Right lung (tissue), 5 donors: ENCODE results near the gene WFIKKN1. TPM values are rescaled to one million over a fixed set of nuclear protein-coding genes. Genes with fewer than 3 reads are reported as not detected.
"Not testable (repeated sequence)": the region's sequence is repeated elsewhere in the genome, so short reads cannot be mapped to it uniquely, and the experiment has no call there.

ENCODE experiments used
- DNase-seq, 2 donors: peaks; one replicate each; pipeline ENCODE4 v3.0.0-alpha.2; 2013
- polyA plus RNA-seq, 5 donors: library from polyadenylated mRNA; unstranded; fragments of 120-200 nt; gene quantifications; one replicate each; pipeline versions ENCODE4 v1.2.1 to v1.2.3, GENCODE V29; 2013; ENCODE audit warnings: inconsistent platforms in 1 of 5, low replicate concordance in 1 of 5; ENCODE audit not compliant: insufficient read length in 5 of 5, insufficient read depth in 1 of 5

The WFIKKN1 gene
- polyA plus RNA-seq, 5 donors: 0.20 to 1.2 (median 0.36) TPM

DNA sequence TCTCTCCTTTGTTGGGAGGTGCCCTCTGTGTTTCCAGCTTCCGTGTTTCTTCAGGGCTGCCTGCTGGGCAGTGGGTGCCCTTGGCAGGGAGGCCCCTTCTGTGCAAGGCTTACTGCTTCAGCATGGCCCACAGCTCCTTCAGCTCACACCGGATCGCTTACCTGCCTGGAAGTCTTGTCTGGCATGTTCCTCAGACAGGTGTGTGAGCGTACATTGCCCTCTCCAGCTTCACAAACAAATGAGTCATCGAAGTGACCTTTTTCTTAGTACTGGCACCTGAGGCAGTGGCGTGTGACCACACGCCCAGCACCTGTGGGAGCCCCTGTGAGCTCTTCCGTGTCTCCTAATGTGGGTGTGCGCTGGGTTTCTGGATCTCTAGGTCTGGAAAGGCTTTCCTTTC lies 37.4 kb upstream of the WFIKKN1 start:
- DNase-seq: no peak

DNA sequence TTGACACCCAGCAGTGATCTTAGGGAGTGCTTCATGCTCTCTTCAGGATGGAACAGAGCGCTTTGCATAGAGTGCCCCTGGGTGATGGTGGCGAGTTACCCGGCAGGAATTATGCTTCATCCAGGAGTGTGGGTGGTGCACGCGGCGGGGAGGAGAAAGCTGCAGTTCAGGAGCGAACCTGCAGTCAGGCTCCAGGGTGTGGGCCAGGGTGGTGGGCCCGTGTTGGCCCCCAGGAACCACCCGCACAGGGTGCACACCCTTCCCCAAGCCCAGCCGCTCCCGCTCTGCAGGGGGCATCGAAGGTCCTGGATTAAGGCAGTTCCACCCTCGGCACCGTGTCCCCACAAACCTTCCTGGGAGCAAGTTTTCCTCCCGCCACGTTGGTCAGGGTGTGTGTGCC lies 37.0 kb upstream of the WFIKKN1 start:
- no peak for DNase-seq

DNA sequence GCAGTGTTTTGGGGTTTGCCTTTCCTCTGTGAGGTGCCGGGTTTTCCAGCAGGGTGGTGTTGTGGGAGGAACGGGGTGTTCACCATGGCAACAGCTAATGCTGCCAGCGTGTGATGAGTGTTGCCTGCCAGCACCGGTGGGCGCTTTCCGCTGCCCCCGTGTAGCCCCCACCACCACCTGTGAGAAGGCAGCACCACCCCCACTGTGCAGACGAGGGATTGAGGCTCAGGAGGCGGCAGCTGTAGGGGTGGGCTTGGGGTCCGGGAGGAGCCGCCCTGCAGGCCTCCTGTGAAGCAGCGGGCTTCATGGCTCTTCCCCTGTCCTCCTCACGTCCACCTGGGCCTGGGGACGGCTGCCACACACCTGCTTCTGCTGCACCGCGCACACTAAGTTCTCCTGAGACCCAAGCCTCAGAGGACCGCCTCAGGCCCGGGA lies 35.7 kb upstream of the WFIKKN1 start:
- no peak for DNase-seq

DNA sequence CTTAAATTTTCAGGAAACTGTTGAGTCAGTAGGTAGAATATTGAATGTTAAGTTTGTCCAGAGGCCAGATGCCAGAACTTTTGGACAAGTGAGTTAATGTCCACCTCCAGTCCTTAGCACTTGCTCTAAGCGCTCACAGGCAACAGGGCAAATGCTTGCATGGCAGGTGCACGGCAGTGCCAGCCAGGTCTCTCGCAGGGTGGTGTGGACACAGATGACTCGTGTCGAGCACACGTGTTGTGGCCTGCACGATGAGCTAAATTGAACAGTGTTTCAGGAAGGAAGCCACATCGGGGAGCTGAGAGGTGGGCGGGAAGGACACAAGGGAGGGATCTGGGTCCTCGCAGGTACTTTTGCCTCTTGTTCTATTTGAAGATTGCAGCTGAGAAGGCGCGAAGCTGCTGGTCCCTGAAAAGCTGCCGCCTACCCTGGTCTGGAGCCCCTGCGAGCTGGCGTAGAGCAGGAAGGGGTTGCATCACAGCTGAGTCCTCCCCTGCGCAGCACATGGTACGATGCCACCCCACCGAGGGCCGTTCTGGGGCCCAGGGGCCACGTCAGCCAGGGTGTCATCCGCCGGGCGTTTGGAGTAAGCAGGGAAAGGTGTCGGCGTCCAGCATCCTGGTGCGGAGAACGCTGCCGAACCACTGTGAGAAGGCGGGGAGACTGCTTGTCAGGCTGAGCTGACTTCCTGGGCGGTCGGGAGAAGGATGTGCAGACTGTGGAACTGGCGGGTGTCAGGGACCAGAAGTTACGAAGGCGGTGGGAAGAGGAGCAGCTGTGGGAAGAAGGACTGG lies 34.6 kb upstream of the WFIKKN1 start:
- no peak for DNase-seq

DNA sequence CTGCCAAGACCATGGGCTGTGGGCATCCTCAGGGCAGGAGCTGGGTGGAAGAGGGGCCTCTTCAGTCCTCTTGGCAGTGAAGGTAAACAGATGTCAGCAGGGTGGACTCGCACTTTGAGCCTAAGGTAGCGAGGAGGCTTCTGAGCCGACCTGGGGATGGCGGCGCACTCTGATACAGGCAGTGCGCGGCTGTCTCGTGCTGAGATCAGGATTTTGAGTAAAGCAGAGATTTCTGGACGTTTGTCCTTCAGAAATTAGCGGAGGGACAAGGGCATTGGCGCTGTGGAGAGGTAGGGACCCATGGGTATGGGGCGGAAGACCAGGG lies 34.1 kb upstream of the WFIKKN1 start:
- DNase-seq: no peak

DNA sequence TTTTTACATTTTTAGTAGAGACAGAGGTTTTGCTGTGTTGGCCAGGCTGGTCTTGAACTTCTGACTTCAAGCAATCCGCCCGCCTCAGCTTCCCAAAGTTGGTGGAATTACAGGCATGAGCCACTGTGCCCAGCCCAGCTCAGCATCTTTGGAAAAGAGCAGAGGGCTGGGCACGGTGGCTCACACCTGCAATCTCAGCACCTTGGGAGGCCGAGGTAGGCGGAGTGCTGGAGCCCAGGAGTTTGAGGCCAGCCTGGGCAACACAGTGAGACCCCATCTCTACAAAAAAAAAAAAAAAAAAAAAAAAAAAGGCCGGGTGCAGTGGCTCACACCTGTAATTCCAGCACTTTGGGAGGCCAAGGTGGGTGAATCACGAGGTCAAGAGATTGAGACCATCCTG lies 33.1 kb upstream of the WFIKKN1 start:
- DNase-seq: not testable (repeated sequence)

DNA sequence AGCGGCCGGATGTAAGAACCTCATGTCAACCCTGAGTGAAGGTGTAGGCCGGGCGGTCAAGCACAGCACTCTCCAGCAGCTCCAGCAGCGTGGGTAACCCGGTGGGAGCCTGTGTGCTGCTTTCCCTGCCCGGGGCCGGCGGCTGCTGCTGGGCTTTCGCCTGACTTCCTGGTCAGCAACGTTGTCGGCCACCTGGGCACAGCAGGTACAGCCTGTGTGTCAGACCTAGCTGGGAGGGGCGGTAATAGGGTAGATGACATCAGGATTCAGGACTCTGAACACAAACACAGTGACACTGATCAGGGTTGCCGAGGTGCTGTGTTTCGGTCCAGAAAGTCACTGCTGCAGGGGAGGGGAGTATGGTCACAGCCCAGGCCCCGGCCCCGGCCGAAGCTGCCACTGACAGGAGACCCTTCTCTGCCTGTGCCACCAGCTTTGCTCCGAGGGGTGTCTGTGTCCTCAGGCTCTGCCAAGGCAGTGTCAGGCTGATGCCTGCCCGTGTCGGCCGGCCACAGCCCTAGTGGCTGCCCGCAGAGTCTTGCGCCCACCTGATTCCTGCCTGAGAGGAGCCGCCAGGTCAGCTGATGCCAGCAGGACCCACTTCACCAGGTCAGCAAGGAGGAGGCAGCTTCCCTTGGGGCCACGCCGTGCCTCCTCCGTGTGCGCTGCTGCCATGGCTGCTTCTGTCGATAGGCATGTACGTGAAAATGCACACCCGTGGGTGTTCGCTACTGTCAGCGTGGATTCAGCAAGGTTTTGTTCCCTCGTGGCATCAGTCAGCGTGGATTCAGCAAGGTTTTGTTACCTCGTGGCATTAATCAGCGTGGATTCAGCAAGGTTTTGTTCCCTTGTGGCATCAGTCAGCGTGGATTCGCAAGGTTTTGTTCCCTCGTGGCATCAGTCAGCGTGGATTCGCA lies 31.7 kb upstream of the WFIKKN1 start:
- no peak for DNase-seq

DNA sequence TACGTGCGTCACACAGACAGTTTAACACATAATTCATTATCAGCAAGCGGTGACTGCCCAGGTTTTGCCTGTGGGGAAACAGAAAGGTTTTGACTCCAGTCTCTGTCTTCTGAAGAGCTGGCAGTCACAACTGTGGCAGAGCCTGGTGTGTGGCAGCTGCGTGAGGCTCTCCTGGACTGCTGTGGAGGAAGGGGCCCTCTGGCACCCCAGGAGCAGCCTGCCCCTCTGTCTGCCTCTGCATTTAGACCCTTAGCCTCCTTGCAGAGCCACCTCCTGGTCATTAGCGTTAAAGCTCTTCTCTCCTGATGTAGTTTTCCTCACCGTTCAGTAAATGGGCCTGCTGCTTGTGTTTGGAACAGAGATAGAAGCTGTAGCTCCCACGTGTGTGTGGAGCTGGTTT lies 30.0 kb upstream of the WFIKKN1 start:
- no peak for DNase-seq

DNA sequence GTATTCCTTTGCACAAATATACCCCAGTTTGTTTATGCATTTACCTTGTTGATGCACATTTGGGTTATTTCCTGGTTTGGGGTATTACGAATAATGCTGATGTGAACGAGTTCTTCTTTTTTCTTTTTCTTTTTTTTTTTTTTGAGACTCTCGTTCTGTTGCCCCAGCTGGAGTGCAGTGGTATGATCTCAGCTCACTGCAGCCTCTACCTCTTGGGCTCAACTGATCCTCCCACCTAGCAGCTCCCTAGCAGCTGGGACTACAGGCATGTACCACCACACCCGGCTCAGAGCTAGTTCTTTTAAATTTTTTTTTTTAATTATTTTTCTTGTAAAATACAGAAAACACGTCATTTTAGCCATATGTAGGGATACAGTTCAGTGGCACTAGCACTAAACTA lies 26.9 kb upstream of the WFIKKN1 start:
- DNase-seq: no peak

DNA sequence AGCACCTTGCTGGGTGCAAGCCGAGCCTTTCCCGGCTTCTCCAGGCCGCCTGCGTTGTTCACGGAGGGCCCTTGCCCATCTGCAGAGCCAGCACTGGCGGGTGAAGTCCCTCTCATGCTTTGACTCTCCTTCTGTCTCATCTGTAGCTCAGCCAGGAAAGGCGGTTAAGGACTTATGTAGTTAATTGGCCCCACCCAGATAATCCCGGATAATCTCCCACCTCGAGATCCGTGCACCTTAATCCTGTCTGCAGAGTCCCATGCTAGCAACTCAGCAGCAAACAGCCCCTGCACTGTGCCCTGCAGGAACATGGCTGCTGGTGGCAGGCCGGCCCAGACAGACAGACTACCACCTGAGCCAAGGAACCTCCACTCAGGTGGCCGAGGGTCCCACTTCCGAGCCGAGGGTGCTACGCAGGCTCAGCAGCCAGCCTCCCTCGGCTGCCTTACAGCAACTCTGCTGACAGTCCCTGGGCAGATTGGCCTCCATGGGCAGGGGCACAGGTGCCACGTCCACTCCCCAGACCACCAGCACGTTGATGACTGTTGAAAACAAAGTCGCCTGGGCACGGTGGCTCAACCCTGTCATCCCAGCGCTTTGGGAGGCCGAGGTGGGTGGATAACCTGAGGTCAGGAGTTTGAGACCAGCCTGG lies 24.0 kb upstream of the WFIKKN1 start:
- DNase-seq: no peak

DNA sequence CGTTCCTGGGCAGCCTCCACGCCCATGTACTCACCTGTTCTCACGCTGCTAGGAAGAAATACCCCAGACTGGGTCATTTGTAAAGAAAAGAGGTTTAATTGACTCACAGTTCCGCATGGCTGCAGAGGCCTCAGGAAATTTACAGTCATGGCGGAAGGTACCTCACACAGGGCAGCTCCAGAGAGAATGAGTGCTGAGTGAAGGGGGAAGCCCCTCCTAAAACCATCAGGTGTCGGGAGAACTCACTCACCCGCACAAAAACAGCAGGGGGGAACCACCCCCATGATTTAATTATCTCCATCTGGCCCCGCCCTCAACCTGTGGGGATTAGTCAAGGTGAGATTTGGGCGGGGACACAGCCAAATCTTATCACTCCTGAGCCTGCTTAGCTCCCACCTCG lies 22.8 kb upstream of the WFIKKN1 start:
- DNase-seq: no peak

DNA sequence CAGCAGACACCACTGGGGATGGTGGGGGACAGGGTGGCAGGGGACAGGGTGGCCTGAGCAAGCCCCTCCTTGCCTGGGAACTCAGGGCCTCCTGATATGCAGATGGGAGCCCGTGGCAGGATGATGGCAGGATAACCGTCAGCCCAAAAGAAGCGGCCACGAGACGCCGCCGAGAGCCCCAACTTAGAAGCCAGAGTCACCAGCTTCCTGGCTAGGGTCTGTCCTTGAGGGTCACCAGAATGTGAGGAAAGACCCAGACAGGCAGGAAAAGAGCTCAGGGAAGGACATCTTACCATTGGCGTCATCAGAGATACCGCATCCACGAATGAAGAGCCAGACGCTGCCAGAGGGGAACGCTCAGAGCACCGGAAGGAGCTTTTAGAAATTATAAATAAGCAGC lies 21.5 kb upstream of the WFIKKN1 start:
- no peak for DNase-seq

DNA sequence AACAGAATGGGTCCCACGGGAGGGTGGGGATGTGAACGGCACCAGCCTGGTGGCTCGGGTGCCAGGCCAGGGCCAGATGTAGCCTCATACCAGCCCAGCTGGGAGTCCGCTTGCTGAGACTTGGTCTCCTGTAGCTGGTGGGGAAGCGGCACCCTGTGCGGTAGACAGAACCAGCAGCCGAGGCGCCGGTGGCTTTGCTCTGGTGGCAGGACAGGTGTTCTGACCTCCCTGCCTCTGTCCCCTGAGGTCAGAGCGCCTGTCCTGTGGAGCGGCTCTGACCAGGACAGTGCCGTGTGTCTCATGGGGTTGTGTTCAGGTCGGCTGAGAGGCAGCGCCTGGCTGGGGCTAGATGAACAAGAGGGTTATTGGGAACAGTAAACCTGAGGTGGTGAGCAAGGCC lies 20.8 kb upstream of the WFIKKN1 start:
- no peak for DNase-seq

DNA sequence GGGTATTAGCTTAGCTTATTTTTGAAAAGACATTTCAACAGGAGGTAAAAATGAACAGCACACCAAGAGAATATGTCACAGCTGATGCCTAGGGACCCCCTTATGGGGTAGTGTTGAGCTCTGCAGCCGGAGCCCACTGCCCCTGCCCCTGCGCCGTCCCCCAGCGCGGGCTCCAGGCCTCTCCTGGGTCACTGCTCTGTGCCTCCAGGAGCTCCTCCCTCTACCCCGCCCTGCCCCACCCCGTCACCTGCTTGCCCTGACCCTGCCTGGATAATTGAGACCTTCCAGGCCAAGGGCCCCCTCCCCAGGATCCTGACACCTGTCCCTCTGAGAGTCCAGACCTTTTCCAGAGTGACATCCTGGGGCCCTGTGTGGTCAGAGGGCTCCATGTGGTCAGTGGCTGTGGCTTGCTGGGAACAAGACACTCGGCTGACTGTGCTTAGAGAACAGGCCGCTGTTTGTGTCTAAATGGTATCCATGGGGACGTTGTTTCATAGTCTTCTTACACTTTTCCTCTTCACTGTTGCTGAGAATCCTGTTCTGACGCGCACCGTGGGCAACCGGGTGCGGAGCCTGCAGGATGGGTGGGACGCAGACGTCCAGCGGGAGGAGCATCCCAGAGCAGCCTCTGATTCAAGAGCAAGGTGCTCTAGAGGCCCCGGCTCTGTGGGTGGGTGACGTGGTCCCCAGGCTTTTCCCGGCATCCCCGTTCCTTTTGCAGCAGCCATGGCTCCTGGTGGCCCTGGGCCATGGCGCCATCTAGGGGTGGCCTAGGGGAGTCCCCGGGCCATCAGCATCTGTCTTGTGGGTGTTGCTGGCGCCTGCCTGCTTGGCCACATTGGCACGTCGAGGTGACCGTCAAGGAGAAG lies 20.0 kb upstream of the WFIKKN1 start:
- no peak for DNase-seq

DNA sequence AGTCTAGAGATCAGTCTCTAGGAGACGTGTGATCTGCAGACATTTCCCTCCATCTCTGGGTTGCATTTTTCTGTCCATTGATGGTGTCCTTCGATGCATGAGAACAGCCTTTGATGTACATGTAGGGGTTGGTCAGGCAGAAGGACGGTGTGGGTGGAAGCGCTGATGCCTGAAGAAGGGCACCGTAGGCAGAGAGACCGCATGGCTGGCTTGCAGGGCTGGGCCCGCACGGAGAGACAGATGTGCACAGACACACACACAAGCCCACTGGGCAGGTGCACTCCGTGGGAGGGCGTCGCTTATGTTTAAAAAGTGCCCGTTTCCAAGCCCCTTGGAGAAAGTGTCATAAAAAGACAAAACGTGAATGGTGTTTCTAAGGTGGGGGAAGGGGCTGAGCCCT lies 15.7 kb upstream of the WFIKKN1 start:
- DNase-seq: no peak

DNA sequence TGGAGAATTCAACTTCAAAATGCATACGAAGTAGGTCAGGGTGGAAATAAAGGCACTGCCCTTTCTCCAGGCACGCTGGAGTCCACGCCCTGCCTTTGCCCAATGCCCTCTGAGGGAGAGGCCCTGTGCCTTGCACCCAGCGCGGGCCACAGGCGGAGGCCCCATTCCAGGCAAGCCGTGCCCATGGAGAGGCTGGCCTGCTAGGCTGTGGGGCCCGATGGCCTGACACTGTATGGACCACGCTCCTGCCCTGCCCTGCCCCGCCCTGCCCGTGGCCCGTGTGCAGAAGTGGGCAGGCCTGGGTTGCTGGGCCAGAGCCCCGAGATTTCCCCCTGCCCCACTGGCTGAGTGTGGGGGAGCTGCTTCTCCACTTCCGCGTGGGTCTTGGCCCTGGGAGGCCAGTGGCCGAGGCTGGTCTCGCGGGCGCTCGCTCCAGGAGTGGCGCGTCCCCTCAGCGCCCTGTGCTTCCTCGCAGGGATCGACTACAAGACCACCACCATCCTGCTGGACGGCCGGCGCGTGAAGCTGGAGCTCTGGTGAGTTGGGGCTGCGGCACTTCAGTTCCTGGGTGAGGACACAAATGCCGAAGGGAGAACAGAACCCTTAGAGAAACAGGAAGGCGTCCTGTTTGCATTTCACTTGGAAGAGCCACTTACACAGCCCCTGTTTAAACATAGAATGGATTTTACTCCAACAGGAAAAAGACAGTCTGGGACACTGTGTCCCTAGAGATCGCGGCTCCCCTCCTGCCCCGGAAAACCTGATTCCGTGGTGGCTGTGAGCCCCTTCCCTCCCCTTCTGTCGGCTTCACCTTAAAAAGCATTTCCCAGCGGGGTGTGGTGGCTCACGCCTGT lies 13.8 kb upstream of the WFIKKN1 start:
- no peak for DNase-seq

DNA sequence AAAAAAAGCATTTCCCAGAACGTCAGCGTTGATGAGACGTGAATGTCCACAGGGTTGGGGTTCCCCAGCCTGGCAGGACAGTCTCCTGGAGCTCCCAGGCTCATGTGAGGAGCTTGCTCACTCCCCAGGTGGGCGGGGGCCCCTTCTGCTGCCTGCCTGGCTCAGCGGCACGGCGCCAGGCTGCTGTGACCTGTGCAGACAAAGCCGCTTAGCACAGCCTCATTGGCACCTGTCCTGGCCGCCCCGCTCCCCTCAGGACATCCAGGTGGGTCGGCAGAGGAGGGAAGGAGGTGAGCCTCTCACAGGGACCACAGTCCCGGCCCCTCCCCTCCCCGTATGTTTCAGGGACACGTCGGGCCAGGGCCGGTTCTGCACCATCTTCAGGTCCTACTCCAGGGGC lies 12.9 kb upstream of the WFIKKN1 start:
- DNase-seq: no peak

DNA sequence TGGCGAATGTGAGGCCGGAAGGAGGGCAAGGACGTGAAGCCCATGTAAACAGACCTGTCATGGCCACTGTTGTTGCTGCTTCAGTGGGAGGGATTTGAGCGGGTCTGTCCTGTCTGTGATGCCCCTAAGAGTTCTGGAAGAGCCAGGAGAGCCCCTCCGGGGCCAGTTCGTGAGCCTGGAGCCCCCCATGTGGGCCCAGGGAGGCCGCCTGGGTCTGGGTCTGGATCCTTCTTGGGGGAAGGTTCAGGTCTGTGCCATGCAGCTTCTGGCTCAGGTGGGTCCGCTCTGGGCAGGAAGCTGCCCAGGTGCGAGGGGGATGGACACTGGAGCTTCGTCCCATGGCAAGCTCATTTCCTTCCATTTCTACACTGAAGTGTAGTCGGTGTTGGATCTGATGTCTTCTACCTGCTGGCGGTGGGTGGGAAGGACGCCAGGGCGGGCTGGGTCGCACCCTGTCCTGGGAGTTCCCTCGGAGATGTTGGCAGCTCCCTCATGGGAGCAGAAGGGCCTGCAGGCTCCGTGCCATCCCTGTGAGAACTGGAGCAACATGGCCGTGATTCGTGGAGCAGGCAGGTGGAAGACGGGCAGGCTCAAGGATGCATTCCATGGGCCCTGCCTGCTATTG lies 11.2 kb upstream of the WFIKKN1 start:
- no peak for DNase-seq

DNA sequence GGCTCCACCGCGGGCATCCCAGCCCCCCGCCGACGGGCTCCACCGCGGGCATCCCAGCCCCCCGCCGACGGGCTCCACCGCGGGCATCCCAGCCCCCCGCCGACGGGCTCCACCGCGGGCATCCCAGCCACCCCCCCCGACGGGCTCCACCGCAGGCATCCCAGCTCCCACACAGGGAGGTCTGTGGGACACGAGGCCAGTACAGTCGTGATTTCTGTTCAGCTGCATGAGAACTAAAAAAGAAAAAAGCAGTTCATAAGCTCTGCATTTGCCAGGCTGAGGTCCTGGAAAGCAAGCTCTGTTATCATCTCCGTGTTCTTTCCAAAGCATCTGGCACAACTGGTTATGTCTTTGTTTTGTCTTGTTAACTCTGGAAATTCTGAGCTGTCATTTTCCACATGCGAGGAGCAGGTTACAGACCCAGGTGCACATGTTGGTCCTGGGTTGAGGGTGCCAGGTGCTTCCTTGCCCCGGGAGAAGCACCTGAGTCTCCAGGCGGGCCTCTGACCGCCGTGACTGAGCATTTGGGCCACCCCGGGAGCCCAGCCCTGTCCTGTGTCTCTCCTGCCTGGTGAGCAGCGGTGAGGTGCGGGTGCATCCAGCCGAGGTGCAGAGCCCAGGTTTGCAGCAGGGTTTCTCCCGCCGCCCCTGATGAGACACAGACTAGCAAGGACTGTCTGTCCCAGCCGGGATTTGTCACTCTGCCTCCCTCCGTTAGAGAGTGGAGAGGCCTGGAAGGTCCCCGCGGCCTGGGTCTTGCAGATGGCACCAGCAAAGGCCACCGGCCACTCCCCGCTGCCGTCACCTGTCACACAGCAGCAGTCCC lies 9.9 kb upstream of the WFIKKN1 start:
- no peak for DNase-seq
